ENCODE measurements around the gene NPM3.

The NPM3 gene, protein sequence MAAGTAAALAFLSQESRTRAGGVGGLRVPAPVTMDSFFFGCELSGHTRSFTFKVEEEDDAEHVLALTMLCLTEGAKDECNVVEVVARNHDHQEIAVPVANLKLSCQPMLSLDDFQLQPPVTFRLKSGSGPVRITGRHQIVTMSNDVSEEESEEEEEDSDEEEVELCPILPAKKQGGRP

DNA sequence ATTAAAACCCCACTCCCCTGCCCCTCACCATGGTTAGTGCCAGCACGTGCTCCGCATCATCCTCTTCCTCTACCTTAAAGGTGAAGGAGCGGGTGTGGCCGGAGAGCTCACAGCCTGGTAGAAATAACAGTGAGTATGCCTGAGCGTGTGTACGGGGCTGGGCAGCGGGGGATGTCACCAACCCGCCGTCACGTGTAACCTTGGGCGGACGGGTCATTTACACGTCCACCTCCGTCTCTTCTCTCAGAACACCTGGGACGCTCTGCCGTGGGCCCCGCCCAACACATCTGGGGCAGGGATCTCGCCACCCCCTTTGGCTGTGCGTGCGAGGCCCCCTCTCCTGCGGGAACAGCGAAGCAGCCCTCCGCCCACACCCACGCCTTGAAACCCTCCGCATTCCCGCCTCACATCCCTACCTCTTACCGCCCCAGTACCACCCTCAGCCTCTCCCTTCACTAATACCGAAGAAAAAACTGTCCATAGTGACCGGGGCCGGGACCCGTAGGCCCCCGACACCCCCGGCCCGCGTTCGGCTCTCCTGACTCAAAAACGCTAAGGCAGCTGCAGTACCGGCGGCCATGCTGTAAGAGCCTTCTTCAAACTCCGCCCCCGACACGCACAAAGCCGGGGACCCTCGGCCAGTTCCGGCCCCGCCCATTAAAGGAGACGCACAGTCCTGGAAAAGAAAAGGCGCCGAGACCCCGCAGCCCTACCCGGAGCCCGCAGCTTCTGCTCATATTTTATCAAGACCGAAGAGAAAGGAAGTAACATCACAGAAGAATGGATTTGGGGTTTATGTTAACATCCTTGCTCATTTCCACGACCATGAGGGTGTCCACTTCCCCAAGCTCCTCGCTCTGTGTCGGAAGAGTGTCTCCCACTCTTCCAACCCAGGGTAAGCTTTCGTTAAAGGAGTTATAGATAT is at the start of gene NPM3:
Gene NPM3, minus strand, starts transcription at position 636 of the 925 bp plus-strand sequence. Its CDS starts 56 bp downstream, at position 580.
- DNase-seq: peak; percentile 80

DNA sequence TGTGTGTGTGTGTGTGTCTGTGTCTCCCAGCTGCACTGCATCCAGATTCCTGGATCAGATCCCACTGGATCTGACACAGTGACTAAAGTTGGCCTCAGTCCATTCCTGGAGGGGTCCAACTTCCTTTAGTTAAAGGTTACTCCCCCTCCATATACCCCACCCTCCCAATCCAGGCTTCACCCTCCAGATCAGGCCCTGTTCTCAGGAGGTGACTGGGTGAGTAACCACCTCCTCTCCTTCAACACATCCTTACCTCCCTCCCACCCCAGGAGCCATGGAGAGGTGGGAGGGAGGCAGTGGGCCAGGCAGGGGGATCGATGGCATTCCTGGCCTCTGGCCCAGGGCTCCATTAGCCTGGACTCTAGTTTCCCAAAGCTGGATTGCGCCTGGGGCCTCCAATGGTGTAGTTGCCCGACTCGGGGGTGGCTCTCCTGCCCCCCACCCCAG is 49.1 kb upstream of the NPM3 start:
- DNase-seq: no peak

DNA sequence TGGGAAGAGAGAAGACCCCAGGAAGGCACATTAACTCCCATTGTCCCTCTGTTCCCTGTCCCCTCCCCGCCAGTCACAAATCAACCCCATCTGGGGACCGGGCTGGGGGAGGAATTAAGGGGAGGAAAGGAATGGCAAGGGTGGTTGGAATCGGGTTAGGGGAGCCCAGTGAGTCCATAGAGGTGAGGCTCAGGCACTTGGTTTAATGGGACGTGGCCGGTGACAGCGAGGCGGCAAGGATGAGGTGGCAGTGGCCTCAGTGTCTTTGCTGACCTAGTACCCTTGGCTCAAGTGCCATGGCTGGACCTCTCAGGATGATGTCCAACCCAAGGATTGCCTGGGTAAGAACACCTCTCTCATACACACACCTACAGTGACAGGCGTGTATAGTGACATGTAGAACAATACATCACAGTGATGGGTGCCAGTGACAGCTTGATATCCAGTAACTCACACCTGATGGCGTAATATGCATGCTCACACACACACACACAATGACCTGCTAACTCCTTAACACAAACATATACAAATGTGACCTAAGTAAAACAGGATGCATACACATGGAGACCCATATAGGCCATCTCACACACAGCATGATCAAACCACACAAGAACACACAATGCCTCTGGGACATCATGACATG is 48.0 kb upstream of the NPM3 start:
- DNase-seq: no peak

DNA sequence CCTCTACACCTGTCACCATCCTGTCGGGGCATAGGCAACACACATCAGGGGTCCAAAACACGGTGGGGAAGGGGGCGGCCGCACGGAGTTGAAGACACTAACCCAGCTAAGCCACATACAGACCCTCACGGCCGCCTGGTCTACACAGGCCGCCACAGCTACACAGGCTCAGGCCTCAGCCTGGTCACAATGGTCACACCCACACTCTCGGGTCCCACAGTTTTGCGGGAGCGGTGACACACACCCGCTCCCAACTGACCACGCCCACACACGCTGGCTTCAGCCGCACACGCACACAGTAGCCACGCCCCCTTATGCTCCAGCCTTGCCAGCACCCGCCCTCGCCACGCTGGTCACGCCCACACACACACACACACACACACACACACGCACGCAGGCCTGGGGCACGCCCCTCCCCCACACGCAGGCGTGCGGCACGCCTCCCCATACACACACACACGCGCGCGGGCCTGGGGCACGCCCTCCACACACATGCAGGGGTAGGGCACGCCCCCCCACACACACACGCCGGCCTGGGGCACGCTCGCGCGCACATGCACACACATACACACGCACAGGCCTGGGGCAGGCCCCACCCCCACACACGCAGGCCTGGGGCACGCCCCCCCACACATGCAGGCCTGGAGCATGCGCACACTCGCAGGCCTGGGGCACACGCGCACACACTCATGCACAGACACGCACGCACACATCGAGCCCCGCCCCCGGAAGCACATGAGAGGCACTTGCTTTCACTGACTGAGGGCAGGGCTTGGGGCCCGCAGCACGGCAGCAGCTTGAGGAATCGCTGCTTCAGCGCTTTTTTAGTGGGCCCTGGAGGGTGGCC is 47.3 kb upstream of the NPM3 start:
- DNase-seq: peak; percentile 95

DNA sequence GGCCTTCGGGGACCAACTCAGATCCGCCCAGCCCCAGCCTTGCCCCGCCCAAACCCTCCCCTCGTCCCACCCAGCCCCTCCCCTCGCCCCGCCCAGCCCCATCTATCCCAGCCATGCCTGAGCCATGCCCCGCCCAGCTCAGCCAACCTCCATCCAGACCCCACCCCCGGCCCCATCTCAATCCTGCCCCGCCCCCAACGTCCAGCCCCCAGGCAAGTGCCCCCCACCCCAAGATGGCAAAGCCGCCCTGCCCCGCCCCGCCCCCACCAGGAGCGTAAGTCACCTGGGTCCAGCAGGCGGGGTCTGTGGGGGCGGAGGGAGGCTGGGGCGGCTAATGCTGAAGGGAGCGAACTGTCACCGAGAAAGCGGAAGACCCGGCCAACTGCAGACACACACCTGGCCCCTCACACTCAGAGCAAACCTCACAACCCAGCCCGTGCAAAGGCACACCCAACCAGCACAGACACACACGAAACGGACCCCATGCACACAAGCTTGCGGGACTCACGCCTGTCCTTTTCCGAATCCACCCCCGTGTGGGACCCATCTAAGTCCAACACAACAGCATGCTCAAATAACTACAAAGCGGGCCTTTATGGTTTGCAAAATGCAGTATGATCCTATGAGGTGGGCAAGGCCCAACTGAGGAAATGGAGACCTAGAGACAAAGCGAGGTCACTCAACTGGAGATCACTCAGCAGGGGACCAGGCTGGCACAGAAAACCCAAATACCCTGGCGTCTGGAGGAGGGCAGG is 46.5 kb upstream of the NPM3 start:
- DNase-seq: peak; percentile 80

DNA sequence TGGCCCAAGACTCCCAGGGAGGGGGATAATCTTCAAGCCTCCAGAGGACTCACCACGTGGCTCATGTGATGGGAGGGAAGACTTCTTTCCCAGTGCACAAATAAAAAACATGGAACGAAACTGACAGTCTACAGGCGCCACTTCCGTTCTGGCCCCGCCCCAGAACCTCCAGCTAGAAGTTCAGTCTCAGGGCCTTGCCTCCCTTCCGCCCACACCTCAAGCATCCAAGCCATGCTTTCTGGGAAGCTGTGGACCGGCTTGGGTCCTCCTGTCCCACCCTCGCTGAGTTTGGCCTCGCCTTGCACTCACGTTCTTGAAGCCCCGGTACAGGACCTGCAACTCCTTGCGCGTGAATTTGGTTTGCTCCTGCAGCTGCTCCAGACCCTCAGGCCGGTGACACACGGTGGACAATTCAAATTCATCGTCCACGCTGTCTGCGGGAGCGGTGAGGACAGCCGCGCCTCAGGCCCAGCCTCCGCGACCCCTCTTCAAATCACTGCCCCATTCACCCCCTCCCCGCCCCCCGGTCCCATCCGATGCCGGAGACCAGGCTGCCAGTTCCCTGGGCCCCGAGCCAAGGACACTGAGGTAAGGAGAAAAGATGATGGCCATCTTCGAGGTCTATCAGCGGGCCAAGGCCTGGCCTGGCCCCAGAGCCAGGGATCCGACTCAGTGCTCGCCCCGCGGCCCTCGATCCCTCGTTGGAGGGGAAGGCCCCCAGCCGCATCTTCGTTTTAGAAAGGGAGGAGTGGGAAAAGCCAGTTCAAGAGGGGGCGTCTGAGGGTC is 45.7 kb upstream of the NPM3 start:
- DNase-seq: no peak

DNA sequence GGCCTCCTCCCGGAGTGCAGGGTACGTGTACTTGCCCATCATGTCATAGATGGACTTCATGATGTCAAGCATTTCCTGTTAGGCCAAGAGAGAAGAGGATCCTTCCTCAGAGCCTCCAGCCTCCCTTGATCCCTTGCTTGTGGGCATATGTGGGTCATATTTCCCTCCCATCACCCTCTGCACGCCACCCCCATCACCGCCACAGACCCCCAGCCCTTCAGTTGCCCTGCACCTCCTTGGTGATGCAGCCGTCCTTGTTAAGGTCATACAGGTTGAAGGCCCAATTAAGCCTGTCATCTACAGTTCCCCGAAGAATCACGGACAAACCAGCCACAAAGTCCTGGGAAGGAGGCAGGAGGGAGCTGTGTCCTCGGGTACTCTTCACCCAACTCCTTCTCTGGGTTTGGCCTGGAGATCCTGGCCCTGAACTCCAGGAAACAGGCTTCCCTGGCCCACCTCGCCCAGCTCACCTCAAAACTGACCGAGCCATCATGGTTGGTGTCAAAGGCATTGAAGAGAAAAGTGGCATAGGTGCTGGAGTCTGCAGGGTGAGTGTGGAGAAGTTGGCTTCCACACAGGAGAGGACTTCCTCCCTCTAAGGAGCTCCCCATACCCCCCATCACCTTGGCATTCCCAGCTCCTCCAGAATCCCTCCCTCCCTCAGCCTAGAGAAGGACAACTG is 44.8 kb upstream of the NPM3 start:
- no peak for DNase-seq

DNA sequence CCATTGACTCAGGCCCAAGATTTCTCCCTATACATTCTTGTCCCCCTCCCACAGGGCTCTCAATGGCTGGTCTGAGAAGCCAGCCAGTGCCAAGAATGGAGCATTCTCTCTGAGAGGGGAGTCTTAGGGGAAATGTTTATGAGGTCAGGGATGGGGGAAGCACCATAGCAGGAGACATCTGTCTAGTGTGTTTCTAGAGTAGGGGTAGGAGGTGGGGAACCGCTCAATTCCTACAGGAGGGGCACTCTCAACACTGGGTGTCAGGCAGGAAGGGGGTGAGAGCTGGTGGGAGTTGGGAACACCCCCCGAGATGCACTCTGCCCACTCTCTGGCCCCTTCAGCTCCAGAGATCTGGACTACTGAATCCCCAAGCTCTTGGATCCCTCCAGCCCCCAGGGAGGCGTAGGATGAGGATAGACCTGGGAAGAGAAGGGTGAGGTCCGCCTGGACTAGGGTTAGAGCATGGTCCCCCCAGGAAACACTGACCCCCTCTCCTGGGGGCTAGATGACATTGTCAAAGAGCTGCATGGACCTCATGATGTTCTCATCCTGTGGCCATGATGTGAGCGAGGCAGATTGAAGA is 43.7 kb upstream of the NPM3 start:
- DNase-seq: no peak

DNA sequence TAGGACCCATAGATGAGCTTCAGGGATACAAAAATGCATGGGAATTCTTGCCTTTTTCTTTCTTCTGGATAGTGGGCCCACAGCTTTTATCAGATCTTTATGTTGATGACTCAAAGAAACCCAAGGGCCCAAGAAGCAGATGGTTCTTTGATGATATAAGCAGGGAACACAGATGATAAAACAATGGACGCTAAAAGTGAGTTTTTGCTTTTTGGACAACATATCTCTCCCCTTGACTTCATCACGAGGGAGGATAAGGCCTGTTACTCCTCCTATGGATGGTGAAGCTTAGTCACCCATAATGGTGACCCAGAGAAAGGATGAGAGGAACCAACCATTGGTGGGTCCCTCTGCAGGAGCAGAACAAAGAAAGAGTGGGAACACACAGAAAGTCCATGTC is 41.5 kb upstream of the NPM3 start:
- DNase-seq: no peak

DNA sequence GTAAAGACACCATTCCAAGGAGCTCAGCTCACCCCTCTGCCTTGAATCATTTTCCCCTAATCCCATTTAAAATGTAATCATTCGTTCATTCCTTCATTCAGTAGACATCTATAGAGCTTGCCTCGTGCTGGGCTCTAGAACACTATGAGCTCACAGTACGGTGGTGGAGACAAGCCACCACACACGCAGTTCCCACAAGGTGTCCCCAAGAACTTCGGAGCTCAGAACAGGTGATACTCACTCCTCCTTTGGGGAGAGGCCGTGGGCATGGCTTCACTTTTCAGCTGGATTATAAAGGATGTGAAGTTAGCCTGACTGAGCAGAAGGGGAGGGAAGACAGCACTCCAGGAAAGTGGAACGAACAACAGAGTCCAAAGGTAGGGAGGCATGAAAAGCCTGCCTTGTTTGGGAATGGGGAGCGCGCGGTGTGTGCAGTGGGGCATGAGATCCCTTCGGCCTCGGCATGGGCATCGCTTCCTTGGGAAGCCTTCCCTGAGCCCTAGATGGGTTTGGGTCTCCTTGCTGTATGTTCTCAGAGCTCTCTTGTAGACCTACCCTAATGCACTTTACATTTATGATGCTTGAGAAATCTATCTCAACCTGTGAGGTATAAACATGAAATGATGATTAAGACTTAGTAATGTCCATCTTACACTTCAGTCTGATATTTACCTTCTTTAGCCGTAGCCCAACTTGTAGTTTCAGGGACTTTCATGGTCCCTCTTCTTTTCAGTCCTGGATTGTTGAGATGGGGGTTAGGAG is 35.8 kb upstream of the NPM3 start:
- no peak for DNase-seq

DNA sequence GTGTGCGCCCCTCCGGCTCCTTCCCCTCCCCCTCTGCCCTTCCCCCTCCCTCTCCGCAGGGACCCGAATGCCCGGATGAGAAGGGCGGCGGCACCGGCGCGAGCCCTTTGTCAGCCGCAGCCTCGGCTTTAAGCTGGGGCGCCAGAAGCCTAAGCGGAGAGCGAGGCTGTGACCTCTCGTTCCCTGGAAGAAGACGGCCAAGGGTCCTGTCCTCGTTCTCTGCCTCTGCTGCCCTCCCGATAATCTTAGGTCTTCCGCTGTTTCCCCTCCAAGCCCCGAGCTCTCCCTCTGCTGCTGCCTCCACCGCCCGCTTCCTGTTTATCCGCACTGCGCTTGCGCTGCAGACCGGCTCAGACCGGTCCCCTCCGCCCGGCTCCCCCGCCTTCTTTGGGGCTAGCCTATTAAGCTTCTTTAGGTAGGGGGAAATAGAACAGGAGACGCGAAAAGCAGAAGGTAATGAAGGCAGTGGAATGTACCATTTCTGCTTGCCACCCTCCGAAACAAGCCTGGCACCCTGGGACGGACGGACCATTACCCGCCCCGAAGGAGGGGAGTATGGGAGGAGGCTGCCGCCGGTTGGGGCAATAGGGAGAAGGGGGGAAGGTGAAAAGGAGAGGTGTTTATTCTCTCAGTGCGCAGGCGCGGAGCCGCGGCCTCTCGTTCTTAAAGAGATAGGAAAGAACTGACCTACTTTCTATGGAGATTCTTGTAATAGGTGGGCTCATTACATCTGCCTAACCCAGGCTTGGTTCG is 35.0 kb upstream of the NPM3 start, which contains the start of gene OGA:
Gene OGA, minus strand, starts transcription at position 326 of the 753 bp plus-strand sequence. CDS start 422 bp downstream, outside the sequence.
- peak; percentile 99 for DNase-seq

DNA sequence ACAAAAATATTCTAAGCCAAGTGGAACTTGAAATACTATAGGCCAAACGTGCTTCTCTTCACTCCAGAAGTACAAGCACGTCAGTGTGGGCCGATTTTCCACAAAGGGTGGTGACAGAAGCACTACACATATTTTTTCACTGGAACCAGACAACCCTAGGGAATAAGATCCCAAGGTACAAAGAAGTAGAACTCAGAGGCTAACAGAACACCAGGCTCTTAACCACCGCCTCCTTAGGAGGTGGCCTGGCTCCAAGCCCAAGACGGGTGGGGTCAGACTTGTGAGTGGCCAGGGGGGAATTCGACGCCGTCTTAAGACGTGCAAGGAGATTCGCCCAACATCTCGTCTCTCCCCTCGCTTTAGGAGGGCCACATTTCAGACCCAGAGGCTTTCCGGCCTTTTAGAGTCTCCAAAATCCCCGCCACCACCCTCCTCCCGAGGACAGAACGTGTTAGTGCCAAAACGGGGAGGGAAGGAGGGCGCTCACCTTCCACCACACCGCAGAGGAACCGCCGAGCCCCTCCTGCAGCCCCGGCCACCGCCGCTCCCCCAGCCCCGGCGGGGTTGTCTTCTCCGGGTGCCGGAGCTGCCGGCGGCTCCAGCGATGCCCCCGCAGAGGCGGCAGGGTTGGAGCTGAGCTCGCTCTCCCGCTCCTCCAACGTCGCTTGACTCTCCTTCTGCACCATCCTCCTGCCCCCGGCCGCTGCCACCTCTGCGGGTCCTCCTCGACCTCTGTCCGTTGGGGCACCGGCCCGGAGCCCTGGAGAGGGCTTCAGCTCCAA is 34.3 kb upstream of the NPM3 start:
- DNase-seq: peak; percentile 33

DNA sequence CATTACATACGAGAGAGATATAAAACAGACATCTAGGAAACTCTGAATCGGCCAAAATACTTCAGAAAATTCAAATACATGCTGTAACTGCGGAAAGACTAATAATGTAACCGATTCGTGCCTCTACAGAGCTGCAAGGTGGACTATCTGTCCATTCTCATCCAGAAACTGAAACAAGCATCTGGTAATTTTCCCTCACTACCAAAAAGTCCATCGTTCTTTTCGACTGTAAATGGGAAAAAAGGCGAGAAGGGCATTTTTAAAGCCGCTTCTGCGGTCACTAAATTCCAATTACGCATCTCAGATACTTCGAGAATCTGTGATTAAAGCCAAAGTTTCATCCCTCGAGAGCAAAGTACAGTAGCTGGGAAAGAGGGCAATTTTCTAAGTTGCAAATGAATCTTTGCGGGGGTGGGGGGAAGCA is 33.7 kb upstream of the NPM3 start:
- no peak for DNase-seq

DNA sequence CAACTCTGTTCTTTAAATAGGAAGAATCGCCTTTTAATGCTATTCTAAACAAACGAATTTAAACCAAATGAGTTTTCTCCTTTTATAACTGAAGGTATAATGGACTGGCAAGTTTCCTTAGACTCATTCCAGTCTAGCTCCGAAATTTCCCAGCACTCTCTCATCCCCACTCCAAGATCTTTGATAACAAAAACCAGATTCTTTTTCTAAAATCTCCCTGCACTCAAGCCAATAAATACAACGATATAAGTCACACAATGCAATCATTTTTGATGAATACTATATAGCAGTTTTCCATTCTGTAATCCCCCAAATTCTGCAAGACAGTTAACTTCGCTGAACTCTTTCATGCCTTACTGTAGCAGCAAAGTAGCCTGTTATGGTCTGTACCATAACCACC is 33.1 kb upstream of the NPM3 start:
- DNase-seq: no peak

DNA sequence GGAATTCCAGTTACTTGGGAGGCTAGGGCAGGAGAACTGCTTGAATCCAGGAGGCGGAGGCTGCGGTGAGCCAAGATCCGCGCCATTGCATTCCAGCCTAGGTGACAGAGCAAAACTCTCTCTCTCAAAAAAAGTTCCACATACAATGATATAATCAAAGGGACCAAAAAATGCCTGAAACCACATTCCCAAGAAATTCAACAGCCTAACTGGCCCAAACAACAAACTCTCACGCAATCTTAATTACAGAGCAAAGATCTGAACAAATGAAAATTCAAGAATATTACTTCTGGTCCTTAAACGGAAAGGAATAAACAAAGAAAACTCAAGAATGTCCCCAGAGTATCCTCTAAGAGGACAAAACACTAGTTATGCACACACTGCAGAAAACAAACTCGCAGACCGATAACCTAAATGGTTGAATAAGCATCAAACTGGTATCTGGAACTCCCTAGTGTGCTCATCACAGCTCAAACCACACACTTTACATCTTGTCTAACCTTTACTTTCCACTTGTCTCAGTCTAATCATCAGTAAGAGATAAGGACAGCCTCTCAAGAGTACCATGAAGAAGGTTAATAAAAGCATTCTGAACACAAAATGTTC is 31.3 kb upstream of the NPM3 start:
- DNase-seq: no peak

DNA sequence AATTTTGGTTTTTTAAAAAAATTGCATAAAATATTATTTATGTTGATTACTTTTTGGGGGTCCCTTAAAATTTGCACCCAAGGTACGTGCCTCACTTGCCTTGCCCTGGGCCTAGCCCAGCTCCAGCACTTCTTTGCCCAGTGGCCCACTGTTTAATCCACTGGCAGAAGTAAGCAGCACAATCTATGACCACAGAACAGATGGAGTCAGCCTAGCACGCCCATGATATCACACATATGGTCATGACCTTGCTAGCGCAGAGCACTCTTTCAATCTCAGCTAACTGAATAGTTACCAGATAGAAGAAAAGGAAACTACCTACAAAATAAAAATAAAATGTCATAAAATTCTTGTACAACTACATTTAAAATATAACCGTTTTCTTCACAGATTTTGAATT is 29.4 kb upstream of the NPM3 start:
- DNase-seq: no peak

DNA sequence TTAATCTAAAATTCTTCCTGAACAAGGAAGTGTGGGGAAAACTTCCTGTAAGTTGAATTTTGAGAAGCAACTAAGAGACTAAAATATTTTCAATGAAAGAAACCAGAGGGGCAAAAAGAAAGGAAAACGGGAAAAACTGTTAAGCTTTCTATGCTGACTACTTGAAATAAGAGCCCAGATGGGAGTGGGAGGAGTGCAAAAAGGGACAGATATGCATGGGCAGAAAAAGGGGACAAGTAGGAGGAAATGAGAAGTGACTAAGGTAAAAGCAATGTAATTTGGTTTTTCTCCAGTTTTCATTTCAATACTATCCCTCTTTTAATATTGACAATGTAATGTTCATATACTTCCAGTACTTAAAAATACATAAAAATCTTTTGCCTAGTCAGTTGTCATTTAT is 23.9 kb upstream of the NPM3 start:
- DNase-seq: no peak
